ENCODE measurements around the gene SLC35F1.

DNA sequence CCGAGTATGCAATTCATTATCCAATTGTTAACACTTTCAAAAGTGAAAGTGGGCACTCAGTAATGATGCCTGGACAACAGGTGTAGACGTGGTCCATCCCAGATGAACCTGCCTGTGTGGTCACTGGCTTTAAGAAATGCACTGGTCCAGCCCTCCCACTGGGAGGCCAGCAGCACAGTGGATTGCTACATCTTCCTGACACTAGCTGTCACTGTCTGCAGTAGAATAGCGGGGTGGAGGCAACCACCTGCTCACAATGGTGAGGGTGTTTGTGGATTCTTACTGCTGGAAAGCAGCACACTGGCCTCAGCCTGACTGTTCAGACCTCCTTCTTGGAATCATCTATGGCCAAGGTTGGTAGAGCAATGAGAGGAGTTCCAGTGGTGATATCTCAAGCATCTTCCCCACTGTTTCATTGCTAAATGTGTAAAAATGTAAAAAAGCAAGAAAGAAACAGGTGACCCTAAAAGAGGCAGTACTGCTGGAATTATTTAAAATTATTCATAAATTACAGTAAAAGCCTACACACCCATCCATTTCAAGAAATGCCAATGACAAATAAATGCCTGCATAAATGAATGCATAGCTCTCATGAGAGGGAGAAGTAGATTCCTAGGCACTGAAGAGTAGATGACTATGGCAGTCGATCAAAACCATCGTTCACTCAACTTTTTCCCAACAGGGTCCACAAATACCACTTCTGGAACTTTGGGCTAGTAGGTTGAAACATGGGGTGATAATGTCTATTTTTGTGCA lies 413.0 kb downstream of the SLC35F1 start:
- no peak for TF ChIP-seq POLR2A (IDR thresholded peaks at IDR 0.05)
- TF ChIP-seq CTCF (IDR thresholded peaks at IDR 0.05) = no peak
